Mucosa of gallbladder (tissue), 1 donor: Measurements from ENCODE around the gene SLC38A5. TPM values are rescaled to one million over a fixed set of nuclear protein-coding genes. Genes with fewer than 3 reads are reported as not detected.

Source experiments
- DNase-seq: peaks from one replicate; pipeline ENCODE4 v3.0.0-alpha.2; 2020; ENCODE audit warnings: low spot score
- total RNA-seq: library from RNA; stranded (reverse); gene quantifications from one replicate; pipeline ENCODE4 v1.2.1, GENCODE V29; 2021
- donor health status: DM: no; HTN: no; CAD: no.

The SLC38A5 gene
- total RNA-seq, 1 donor from 2014 or later = 3.8 TPM

DNA sequence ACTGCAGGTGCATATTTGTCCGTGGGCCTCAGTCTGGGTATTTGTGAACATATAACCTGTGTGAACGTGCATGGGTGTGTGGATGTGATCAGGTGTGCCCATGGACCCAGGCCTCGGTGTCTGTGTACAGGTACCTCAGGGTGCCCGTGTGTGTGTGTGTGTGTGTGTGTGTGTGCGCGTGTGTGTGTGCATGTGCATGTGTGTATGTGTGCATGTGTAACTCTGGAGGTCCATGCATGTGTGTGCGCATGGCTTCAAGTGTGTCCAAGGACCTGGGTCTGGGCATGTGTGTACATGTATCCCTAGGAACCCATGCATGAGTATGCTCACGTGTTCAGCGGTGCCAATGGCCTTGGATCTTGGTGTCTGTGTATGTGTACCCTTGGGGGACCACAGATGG lies 21.7 kb upstream of the SLC38A5 start:
- DNase-seq = no peak

DNA sequence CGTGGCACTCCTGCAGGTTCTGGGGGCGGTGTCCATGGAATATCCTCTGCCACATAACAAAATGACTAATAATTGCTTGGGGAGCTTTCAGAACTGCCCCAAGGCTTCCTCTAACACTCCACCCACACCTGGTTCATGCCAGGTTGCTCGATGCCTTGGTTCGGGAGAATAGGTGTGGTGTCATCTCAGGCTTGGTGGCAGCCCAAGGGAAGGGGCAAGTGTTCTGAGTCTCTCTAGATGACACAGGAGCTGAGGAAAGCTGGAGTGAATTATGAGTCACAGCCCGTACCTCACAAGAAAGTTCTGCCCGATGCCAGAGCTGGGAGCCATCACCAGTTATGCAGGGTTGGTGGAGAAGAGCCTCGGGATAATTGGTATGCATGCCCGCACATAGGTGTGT lies 20.6 kb upstream of the SLC38A5 start:
- no peak for DNase-seq

- no peak for DNase-seq
These were observed 19.8 kb upstream of the SLC38A5 start for GRCh38 chrX:48489892-48490291.

- no peak for DNase-seq
These were observed 19.2 kb upstream of the SLC38A5 start for GRCh38 chrX:48489296-48489695.

- no peak for DNase-seq
These were observed 18.0 kb upstream of the SLC38A5 start for GRCh38 chrX:48488034-48488433.

DNA sequence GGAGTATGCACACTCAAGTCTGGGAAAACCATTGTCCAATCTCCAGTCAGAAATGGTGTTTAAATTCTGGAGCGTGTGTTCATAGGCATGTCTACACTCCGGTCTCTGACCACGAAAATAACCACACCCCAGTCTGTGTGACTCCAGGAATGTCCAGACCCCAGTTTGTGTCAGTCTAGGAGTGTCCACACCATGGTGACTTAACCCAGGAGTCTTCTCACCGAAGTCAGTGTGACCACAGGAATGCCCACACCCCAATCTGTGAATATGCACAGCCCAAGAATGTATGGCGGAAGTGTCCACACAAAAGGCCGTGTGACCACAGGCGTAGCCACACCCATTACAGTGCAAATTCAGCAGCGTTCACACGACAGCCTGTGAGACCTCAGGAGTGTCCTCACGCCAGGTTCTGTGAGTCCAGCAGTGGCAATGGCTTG lies 17.3 kb upstream of the SLC38A5 start:
- DNase-seq = no peak

DNA sequence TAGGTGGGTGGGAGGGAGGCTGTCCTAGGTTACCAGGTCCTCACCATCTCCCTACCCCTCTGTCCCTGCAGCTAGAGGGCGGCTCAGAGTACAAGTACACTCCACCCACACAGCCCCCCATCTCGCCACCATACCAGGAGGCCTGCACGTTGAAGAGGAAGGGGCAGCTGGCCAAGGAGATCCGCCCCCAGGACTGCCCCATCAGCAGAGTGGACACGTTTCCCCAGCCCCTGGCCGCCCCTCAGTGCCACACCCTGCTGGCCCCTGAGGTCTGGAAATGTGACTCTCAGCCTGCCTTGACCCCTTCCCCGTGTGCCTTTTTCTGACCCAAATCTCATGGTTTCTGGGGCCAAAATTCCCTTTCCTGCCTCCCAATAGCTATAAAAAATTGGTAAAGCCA lies 12.5 kb upstream of the SLC38A5 start:
- DNase-seq = no peak

GRCh38 chrX:48480583-48480982 lies 10.5 kb upstream of the SLC38A5 start:
- DNase-seq = no peak

GRCh38 chrX:48480142-48480541 lies 10.1 kb upstream of the SLC38A5 start:
- no peak for DNase-seq

DNA sequence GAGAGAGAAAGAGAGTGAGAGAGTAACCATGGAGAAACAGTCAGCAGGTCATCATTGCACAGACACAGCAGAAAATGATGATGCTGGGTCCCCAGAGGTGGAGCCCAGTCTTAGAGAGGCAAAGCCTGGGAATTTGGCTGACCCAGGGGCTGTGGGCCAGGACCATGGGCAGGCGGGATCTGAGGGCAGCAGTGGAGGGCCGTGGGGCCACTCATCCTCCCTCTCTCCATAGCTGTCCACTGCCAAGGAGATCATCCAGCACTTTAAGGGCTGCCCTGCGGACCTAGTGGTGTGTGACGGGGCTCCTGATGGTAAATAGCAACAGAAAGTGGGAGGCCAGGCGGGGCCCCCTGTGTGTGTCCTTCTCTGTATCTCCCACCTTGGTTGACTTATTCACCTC lies 8.7 kb upstream of the SLC38A5 start:
- no peak for DNase-seq

DNA sequence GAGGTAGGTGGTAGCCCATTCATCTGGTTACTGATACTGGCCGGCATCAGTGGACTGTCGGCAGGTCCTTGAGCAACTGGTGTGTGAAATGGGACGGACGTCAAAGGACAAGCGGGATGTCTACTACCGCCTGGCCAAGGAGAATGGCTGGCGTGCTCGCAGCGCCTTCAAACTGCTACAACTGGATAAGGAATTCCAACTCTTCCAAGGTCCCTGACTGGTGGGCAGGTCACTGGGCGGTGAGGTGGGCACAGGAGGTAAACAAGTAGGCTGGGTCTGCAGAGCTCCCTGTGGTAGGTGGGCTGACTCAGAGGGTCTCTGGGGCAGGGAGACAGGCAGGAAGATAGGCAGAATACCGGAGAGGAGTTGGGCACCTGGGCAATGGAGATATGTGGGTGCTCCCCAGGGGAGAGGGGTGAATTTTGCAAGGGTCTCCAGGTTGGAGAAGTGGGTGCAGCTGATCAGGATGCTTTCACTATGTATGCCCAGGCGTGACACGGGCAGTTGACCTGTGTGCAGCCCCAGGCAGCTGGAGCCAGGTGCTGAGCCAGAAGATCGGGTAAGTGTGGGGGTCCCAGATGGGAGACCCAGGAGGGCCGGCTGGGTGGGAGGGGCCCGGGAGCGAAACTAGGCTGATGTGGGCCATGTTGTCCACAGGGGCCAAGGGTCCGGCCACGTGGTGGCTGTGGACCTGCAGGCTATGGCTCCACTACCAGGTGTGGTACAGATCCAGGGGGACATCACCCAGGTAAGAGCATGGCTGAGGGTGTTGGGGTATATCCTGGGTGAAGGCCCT lies 8.1 kb upstream of the SLC38A5 start:
- no peak for DNase-seq

DNA sequence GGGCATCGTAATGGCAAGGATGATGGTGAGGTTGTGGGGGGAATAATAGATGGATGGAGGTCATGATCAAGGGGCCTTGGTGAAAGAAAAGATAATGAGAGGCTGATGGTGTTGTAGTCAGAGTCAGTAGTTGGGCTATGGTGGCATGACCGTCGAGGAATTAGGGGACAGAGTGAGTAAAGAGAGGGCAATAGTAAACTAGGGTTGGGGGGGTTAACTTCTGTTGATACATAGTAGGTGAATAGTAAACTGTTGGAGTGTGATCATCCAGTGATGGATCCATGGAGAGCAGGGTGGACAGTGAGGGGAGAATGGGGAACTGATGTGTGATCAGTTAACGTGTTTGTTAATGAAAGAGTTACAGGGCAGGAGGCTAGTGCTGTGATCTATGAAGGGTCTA lies 6.9 kb upstream of the SLC38A5 start:
- no peak for DNase-seq

DNA sequence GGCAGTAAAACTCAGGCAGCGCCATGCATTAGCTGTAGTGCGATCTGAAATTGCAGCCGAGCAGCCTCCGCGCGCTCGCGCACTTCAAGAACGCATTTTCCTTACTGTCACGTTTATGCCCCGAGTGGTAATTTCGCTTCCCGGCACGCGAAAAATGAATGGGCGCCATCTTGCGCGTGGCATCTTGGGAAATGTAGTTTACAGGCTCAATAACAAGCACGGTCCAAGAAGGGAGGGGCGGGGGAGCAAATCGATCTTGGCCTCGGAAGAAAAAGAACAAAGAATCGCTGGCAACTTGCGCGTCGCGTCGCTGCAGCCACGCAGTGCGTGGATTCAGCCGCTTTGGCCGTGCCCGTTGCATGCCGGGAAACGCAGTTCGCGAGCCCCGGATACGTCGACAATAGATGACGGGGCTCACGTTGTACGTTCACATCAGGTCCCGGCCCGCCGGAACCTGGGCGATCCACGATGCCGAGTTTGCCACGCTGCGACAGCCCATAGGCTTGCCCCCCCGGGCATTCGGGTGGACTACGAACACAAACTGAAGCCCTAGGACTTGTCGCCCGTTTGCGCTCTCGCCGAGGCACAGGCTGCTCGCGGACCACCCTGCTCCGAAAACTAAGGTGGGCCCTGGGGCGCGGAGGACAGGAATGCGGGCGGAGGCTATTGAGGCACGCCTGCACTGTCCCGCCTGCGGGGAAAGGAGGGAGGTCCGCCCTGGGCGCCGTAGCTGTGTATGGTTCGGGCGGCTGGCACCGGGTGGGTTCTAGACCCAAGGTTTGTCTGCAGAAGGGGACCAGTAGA lies 5.9 kb upstream of the SLC38A5 start, which contains the start of gene FTSJ1:
Gene FTSJ1, plus strand, starts transcription at position 426 of the 804 bp plus-strand sequence. CDS start 1,849 bp downstream, outside the sequence.
- DNase-seq = peak; percentile 93

- no peak for DNase-seq
These were observed 5.2 kb upstream of the SLC38A5 start for GRCh38 chrX:48475296-48475695.

DNA sequence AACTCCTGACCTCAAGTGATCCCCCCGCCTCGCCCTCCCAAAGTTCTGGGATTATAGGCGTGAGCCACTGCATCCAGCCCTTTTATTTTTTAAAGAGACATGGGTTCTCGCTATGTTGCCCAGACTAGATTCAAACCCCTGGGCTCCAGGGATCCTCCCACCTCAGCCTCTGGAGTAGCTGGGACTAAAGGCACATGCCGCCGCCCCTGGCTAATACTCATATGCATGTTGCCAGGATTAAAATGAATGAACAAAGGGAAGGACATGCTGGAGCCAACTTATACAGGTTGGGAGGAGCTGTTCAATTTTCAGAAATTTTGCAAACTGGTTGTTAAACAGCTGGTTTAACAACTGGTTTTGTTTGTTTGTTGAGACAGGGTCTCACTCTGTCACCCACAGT lies 4.5 kb upstream of the SLC38A5 start:
- DNase-seq = no peak

GRCh38 chrX:48474127-48474526 lies 4.1 kb upstream of the SLC38A5 start:
- DNase-seq = no peak

- no peak for DNase-seq
These were observed 3.6 kb upstream of the SLC38A5 start for GRCh38 chrX:48473704-48473990.

DNA sequence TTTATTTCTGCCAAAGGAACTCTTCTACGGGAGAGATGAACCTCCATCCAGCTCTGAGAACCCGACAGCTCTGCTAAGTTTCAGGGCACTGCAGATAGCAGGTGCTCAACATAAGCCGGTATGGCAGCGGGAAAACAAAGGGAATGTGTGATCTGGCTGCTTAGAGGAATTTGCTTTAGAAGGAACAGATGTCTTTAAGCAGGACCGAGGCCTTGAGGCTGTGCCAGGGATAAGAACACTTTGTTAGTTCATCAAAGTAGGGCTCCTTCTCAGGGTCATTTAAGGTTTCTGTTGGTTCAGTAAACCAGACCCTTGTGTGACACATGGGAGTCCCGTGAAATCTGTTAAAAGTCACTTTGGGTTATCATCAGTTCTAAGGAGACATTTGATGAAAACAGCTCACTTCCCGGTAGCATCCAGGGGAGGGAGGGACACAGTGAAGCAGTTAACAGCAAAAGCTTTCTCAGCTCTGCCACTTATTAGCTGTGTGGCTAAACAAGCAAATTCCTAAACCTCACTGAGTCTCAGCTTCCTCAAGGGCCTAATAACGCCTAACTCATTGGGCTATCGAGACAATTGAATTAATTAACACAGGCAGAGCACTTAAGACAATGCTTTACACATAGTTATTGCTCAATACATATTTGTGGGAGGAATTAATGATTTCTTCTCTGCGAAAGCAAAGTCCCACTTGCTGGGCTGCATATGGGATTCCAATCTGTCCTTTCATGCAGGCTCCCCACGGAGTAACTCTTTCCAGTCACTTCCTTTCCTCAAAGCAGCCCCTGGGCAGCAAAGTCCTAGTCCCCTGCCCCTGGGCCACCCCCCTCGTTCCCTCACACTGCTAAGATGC lies 3.0 kb upstream of the SLC38A5 start:
- no peak for DNase-seq

GRCh38 chrX:48472225-48472624 lies 2.2 kb upstream of the SLC38A5 start:
- no peak for DNase-seq

- no peak for DNase-seq
These were observed 1.4 kb upstream of the SLC38A5 start for GRCh38 chrX:48471504-48471903.

- no peak for DNase-seq
These were observed 716 bp upstream of the SLC38A5 start for GRCh38 chrX:48470833-48471118.
